GM21723 (cell line): ENCODE measurements around the gene PA2G4.
"Not testable (repeated sequence)": the region's sequence is repeated elsewhere in the genome, so short reads cannot be mapped to it uniquely, and the experiment has no call there.

Experiments
- ATAC-seq: cut with Tn5 transposase; IDR thresholded peaks from one replicate; pipeline ENCODE4 v1.9.1; 2021; ENCODE audit warnings: mild to moderate bottlenecking, moderate library complexity; ENCODE audit not compliant: unreplicated experiment

PA2G4 gene

GRCh38 chr12:56104109-56104814, at the start of gene PA2G4:
Gene PA2G4 (plus strand): TSS chr12:56104559. CDS start chr12:56104738, 179 bp downstream.
- peak; percentile 96 for ATAC-seq

GRCh38 chr12:56059964-56060363, 44.4 kb upstream of the PA2G4 start:
- ATAC-seq = not testable (repeated sequence)

GRCh38 chr12:56061982-56062381, 42.4 kb upstream of the PA2G4 start:
- ATAC-seq = no peak

- no peak for ATAC-seq
Measured at GRCh38 chr12:56062996-56063395, 41.4 kb upstream of the PA2G4 start.

GRCh38 chr12:56071648-56072047, 32.7 kb upstream of the PA2G4 start:
- ATAC-seq = no peak

GRCh38 chr12:56074396-56074795, 30.0 kb upstream of the PA2G4 start:
- no peak for ATAC-seq

GRCh38 chr12:56077966-56078365, 26.4 kb upstream of the PA2G4 start:
- not testable (repeated sequence) for ATAC-seq

- no peak for ATAC-seq
Measured at GRCh38 chr12:56078427-56078826, 25.9 kb upstream of the PA2G4 start.

GRCh38 chr12:56078931-56079722, 25.2 kb upstream of the PA2G4 start:
- ATAC-seq = peak; percentile 56

GRCh38 chr12:56079723-56080555, 24.4 kb upstream of the PA2G4 start, which contains the start of gene ERBB3:
Gene ERBB3 (plus strand): TSS chr12:56080165. CDS start chr12:56080301, 136 bp downstream.
- ATAC-seq = peak; percentile 54

- ATAC-seq = no peak
Measured at GRCh38 chr12:56080556-56081138, 23.7 kb upstream of the PA2G4 start.

- no peak for ATAC-seq
Measured at GRCh38 chr12:56081393-56082347, 22.7 kb upstream of the PA2G4 start.

GRCh38 chr12:56082382-56082781, 22.0 kb upstream of the PA2G4 start:
- no peak for ATAC-seq

- ATAC-seq = no peak
Measured at GRCh38 chr12:56082967-56083366, 21.4 kb upstream of the PA2G4 start.

- ATAC-seq = no peak
Measured at GRCh38 chr12:56084958-56085543, 19.3 kb upstream of the PA2G4 start.

GRCh38 chr12:56086096-56086495, 18.3 kb upstream of the PA2G4 start:
- ATAC-seq = no peak

GRCh38 chr12:56086608-56087007, 17.8 kb upstream of the PA2G4 start:
- no peak for ATAC-seq

GRCh38 chr12:56087220-56087619, 17.1 kb upstream of the PA2G4 start:
- ATAC-seq = no peak

GRCh38 chr12:56097738-56098137, 6.6 kb upstream of the PA2G4 start:
- ATAC-seq = no peak
